Endothelial cell of umbilical vein (primary cell): ENCODE measurements around the gene ALDH7A1. TPM values are rescaled to one million over a fixed set of nuclear protein-coding genes. Genes with fewer than 3 reads are reported as not detected.

Experiments
- BruUV-seq: library from RNA; stranded (reverse); fragments of 400-500 nt; replicated peaks from 2 replicates; lab custom pipeline; 2021; lab: Mats Ljungman, UMichigan
- CTCF ChIA-PET: fragments of 300-600, 350-600 bp; sonication (Branson Sonifier 250); formaldehyde crosslinking; loops from one replicate; lab custom pipeline; 2021; ENCODE audit warnings: antibody characterized with exemption, inconsistent platforms; lab: Charles Lee
- POLR2A ChIA-PET: fragments of 300-600, 350-600 bp; sonication (Branson Sonifier 250); formaldehyde crosslinking; loops from one replicate; lab custom pipeline; 2021; ENCODE audit warnings: antibody characterized with exemption, inconsistent platforms; lab: Charles Lee
- DNase-seq: peaks from one replicate; pipeline ENCODE4 v3.0.0-alpha.2; 2011; ENCODE audit warnings: low read depth, low spot score
- FAIRE-seq: peaks from 2 replicates; lab custom pipeline; 2011; peaks lifted over from hg19 to GRCh38; lab: Jason Lieb, UNC
- H2AFZ ChIP-seq: 2 replicates; pipeline ENCODE4 v1.6.0; 2012; ENCODE audit warnings: low read depth, low read length, control low read depth, inconsistent platforms
- H3K27ac ChIP-seq: 2 replicates; pipeline ENCODE4 v1.5.1; 2011; ENCODE audit warnings: low read depth, mild to moderate bottlenecking, control low read depth, low read length, moderate library complexity; ENCODE audit not compliant: insufficient read depth
- H3K27me3 ChIP-seq, 2 experiments: 2 replicates each; pipeline versions ENCODE4 v1.6.0 to v1.6.1; 2011; ENCODE audit warnings: low read length in 2 of 2, mixed read lengths in 1 of 2; ENCODE audit not compliant: control insufficient read depth in 2 of 2, insufficient read depth in 2 of 2
- H3K36me3 ChIP-seq, 2 experiments: 2 replicates in 1 of 2; 3 replicates in 1 of 2; pipeline ENCODE4 v1.5.1; 2011; ENCODE audit warnings: low read length in 2 of 2, mild to moderate bottlenecking in 1 of 2, moderate library complexity in 1 of 2; ENCODE audit not compliant: control insufficient read depth in 2 of 2, insufficient read depth in 2 of 2; ENCODE audit errors: extremely low read depth in 1 of 2
- H3K4me1 ChIP-seq: 3 replicates; pipeline ENCODE4 v1.5.1; 2011; ENCODE audit warnings: mild to moderate bottlenecking, low read length; ENCODE audit not compliant: control insufficient read depth, insufficient read depth; ENCODE audit errors: extremely low read depth
- H3K4me2 ChIP-seq: 2 replicates; pipeline ENCODE4 v1.6.1; 2011; ENCODE audit warnings: low read length, control low read depth, mixed read lengths; ENCODE audit not compliant: insufficient read depth
- H3K4me3 ChIP-seq, 3 experiments: fragments of 200-600 bp in 1 of 3; sonication (generic), shearing (Covaris generic) in 1 of 3; replicated peaks in 1 of 3; 2 replicates each; pipeline ENCODE4 v1.5.1; 2011 to 2016; ENCODE audit warnings: control low read depth in 3 of 3, low read length in 3 of 3, mild to moderate bottlenecking in 2 of 3, inconsistent platforms in 1 of 3, low read depth in 1 of 3, moderate library complexity in 1 of 3; ENCODE audit not compliant: insufficient read depth in 1 of 3
- H3K79me2 ChIP-seq: 2 replicates; pipeline ENCODE4 v1.6.0; 2012; ENCODE audit warnings: low read length, inconsistent platforms; ENCODE audit not compliant: control insufficient read depth, insufficient read depth
- H3K9ac ChIP-seq: replicated peaks from 2 replicates; pipeline ENCODE3; 2011; ENCODE audit warnings: low read length, control low read depth; ENCODE audit not compliant: insufficient read depth; ENCODE audit errors: extremely low read depth
- H3K9me1 ChIP-seq: replicated peaks from 3 replicates; pipeline ENCODE4 v1.6.0; 2011; ENCODE audit warnings: mild to moderate bottlenecking, low read length; ENCODE audit not compliant: control insufficient read depth, insufficient read depth; ENCODE audit errors: extremely low read depth
- H3K9me3 ChIP-seq: replicated peaks from 2 replicates; pipeline ENCODE4 v1.5.1; 2012; ENCODE audit warnings: low read length, inconsistent platforms; ENCODE audit not compliant: control insufficient read depth, insufficient read depth
- H4K20me1 ChIP-seq: replicated peaks from 2 replicates; pipeline ENCODE3; 2011; ENCODE audit warnings: mild to moderate bottlenecking, low read length; ENCODE audit not compliant: control insufficient read depth, insufficient read depth; ENCODE audit errors: extremely low read depth
- CTCF ChIP-seq, 2 donors: IDR thresholded peaks; 1 replicate in 1 of 2; 2 replicates in 1 of 2; pipeline ENCODE4 v1.5.1; 2011; ENCODE audit warnings: low read length in 2 of 2, mild to moderate bottlenecking in 2 of 2, moderate library complexity in 2 of 2, control low read depth in 1 of 2, inconsistent platforms in 1 of 2, low read depth in 1 of 2; ENCODE audit not compliant: insufficient read depth in 1 of 2; ENCODE audit errors: extremely low read depth in 1 of 2
- EZH2 ChIP-seq: IDR thresholded peaks from 2 replicates; pipeline ENCODE4 v1.6.1; 2012; ENCODE audit warnings: borderline replicate concordance, low read depth, mild to moderate bottlenecking, moderate library complexity, low read length, inconsistent platforms; ENCODE audit not compliant: severe bottlenecking
- FOS ChIP-seq: IDR thresholded peaks from 2 replicates; pipeline ENCODE4 v1.6.1; 2011; ENCODE audit warnings: mild to moderate bottlenecking, low read length, moderate library complexity, borderline replicate concordance; ENCODE audit not compliant: insufficient read depth
- GATA2 ChIP-seq: IDR thresholded peaks from 2 replicates; pipeline ENCODE4 v1.7.0; 2011; ENCODE audit warnings: low read depth, mild to moderate bottlenecking, moderate library complexity, mixed read lengths, low read length; ENCODE audit not compliant: insufficient read length, insufficient read depth
- JUN ChIP-seq: IDR thresholded peaks from 2 replicates; pipeline ENCODE4 v1.6.1; 2011; ENCODE audit warnings: borderline replicate concordance, low read depth; ENCODE audit not compliant: insufficient read length, insufficient read depth
- MYC ChIP-seq: IDR thresholded peaks from one replicate; pipeline ENCODE4 v1.6.1; 2011; ENCODE audit warnings: mild to moderate bottlenecking, low read depth, low read length
- POLR2A ChIP-seq: IDR thresholded peaks from 2 replicates; pipeline ENCODE4 v1.6.1; 2012; ENCODE audit warnings: low read depth, mild to moderate bottlenecking, control low read depth, low read length
- POLR2AphosphoS5 ChIP-seq: IDR thresholded peaks from 2 replicates; pipeline ENCODE4 v1.6.1; 2012; ENCODE audit warnings: low read depth, mild to moderate bottlenecking, control low read depth, low read length, moderate library complexity; ENCODE audit not compliant: insufficient read depth
- dilution Hi-C: fragments of 300-500 bp; cut with MboI; formaldehyde crosslinking; loops from one replicate; pipeline ENCODE4 v1.15.0; 2019; ENCODE audit warnings: low sequenced_read_pairs; ENCODE audit not compliant: extremely low pct_ligation_motif_present
- intact Hi-C: fragments of 100-400 bp; cut with micrococcal nuclease; formaldehyde crosslinking; loops from one replicate; pipeline ENCODE4 v1.10.0; 2022
- polyA plus RNA-seq, 4 experiments: library from polyadenylated mRNA; depleted of rRNA in 3 of 4; stranded (reverse) in 3 of 4; unstranded in 1 of 4; fragments of >200 nt; gene quantifications; 2 replicates each; pipeline versions ENCODE4 v1.2.1 to v1.2.3, GENCODE V29; 2011 to 2012; ENCODE audit warnings: missing spikeins in 1 of 4
- total RNA-seq: library from RNA; stranded (reverse); gene quantifications from 2 replicates; pipeline ENCODE4 v1.2.3, GENCODE V29; 2021
- TF ChIP-seq, protein P1 (sequence below): IDR thresholded peaks from 2 replicates; pipeline ENCODE4 v1.6.1; 2011; ENCODE audit not compliant: insufficient read depth, insufficient read length

ALDH7A1 gene
- total and polyA plus RNA-seq, 2 donors (not counting 3 experiments of a cell fraction or from before 2014, with no cell fraction given): 43.6 to 103 TPM

DNA sequence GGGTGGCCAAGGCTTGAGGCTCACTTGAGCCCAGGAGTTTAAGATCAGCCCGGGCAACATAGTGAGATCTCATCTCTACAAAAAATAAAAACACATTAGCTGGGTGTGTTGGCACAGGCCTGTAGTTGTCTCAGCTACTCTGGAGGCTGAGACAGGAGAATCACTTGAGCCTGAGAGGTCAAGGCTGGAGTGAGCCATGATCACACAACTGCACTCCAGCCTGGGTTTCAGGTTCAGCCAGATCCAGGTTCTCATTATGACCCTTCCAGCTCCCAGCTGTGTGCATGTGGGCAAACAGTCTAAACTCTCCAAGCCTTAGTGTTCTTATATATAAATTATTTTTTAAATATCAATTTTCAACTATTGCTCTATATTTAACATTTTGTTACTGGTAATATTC, 67.9 kb downstream of the ALDH7A1 start:
- ChIA-PET POLR2A (no interaction called here), CTCF (interaction anchor here (1.0 to 1.7 kb wide), 3 partner anchors 13 to 176 kb away, joined by 3 to 4 read pairs (median 3); no protein-coding TSS in a partner anchor)
- dilution Hi-C loops: loop anchor here (25.0 kb wide), 1 partner anchor 190 kb away; no protein-coding TSS in a partner anchor

More for the DNA sequence above, 67.9 kb downstream of the ALDH7A1 start:
- Histone ChIP-seq H3K4me3 (no peak overlapping the region), H3K9me1 (no peaks in the 10 kb centered on the region), H3K27ac (no peak overlapping the region), H3K9ac (no peak overlapping the region), H3K79me2 (no peaks in the 10 kb centered on the region), H3K36me3 (no peaks in the 10 kb centered on the region), H4K20me1 (no peaks in the 10 kb centered on the region), H3K9me3 (no peaks in the 10 kb centered on the region), H3K4me1 (peaks cover 6% of the 10 kb centered on the region), H3K27me3 (peaks cover 0 to 2% of the 10 kb centered on the region in 2 experiments), H2AFZ (no peak overlapping the region), H3K4me2 (no peak overlapping the region)
- intact Hi-C loops: no loop called here
- no peak for DNase-seq
- BruUV-seq: no TSS peak
- TF ChIP-seq GATA2: no peak
- TF ChIP-seq MYC: no peak
- no peak for TF ChIP-seq POLR2A
- no peak for TF ChIP-seq POLR2AphosphoS5
- TF ChIP-seq, protein P1, sequence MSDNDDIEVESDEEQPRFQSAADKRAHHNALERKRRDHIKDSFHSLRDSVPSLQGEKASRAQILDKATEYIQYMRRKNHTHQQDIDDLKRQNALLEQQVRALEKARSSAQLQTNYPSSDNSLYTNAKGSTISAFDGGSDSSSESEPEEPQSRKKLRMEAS: no peak
- no peak for TF ChIP-seq FOS
- no peak for TF ChIP-seq EZH2
- no peak for TF ChIP-seq JUN
- TF ChIP-seq CTCF (IDR thresholded peaks at IDR 0.05; ENCODE audit: extremely low read depth in 1 of 2, insufficient read depth in 1 of 2, low read depth in 1 of 2, low read length in 2 of 2): no peak
- FAIRE-seq: no peak
